Suprapubic skin (tissue), 4 donors: ENCODE data around the gene VWCE. TPM values are rescaled to one million over a fixed set of nuclear protein-coding genes. Genes with fewer than 3 reads are reported as not detected.

Source experiments
- DNase-seq, 2 donors: peaks; one replicate each; pipeline ENCODE4 v3.0.0-alpha.2; 2019; ENCODE audit warnings: low spot score in 2 of 2
- H3K27ac ChIP-seq: fragments of 200-600 bp; sonication (generic); one replicate; pipeline ENCODE4 v1.5.1; 2019
- H3K27me3 ChIP-seq: fragments of 200-600 bp; sonication (generic); one replicate; pipeline ENCODE4 v1.5.1; 2019
- H3K36me3 ChIP-seq: fragments of 200-600 bp; sonication (generic); one replicate; pipeline ENCODE4 v1.5.1; 2019
- H3K4me1 ChIP-seq: fragments of 200-600 bp; sonication (generic); one replicate; pipeline ENCODE4 v1.5.1; 2019
- H3K4me3 ChIP-seq: fragments of 200-600 bp; sonication (generic); one replicate; pipeline ENCODE4 v1.5.1; 2019; ENCODE audit warnings: mild to moderate bottlenecking
- H3K9me3 ChIP-seq: fragments of 200-600 bp; sonication (generic); one replicate; pipeline ENCODE4 v1.5.1; 2019
- CTCF ChIP-seq, 2 donors: fragments of 200-600 bp in 1 of 2; fragments of 450-650 bp in 1 of 2; sonication (generic) in 1 of 2; IDR thresholded peaks; one replicate each; pipeline ENCODE4 v1.5.1; 2016 to 2019; ENCODE audit warnings: antibody characterized with exemption in 2 of 2, mild to moderate bottlenecking in 1 of 2, moderate library complexity in 1 of 2
- EP300 ChIP-seq: sonication (generic); formaldehyde crosslinking; IDR thresholded peaks from one replicate; pipeline ENCODE4 v1.6.1; 2017; ENCODE audit warnings: antibody characterized with exemption
- POLR2A ChIP-seq, 2 donors: fragments of 450-650 bp; IDR thresholded peaks; one replicate each; pipeline ENCODE4 v1.6.1; 2017; ENCODE audit warnings: antibody characterized with exemption in 2 of 2, mild to moderate bottlenecking in 2 of 2, moderate library complexity in 2 of 2
- POLR2AphosphoS5 ChIP-seq, 3 donors: sonication (generic); formaldehyde crosslinking; IDR thresholded peaks; one replicate each; pipeline ENCODE4 v1.6.1; 2017; ENCODE audit warnings: antibody characterized with exemption in 3 of 3
- WGBS: methylation state at CpG from one replicate; pipeline ENCODE4 v1.1.5; 2018; 5-methylcytosine and 5-hydroxymethylcytosine counted together
- total RNA-seq, 4 donors: library from RNA; depleted of rRNA; stranded (reverse); fragments of >200 nt; gene quantifications; one replicate each; pipeline ENCODE4 v1.1.0, GENCODE V29; 2016

VWCE gene
- 1 to 10 TPM in 3 of 4 donors, under 1 TPM in 1; 0.26 to 1.7 (median 1.6) TPM for total RNA-seq

DNA sequence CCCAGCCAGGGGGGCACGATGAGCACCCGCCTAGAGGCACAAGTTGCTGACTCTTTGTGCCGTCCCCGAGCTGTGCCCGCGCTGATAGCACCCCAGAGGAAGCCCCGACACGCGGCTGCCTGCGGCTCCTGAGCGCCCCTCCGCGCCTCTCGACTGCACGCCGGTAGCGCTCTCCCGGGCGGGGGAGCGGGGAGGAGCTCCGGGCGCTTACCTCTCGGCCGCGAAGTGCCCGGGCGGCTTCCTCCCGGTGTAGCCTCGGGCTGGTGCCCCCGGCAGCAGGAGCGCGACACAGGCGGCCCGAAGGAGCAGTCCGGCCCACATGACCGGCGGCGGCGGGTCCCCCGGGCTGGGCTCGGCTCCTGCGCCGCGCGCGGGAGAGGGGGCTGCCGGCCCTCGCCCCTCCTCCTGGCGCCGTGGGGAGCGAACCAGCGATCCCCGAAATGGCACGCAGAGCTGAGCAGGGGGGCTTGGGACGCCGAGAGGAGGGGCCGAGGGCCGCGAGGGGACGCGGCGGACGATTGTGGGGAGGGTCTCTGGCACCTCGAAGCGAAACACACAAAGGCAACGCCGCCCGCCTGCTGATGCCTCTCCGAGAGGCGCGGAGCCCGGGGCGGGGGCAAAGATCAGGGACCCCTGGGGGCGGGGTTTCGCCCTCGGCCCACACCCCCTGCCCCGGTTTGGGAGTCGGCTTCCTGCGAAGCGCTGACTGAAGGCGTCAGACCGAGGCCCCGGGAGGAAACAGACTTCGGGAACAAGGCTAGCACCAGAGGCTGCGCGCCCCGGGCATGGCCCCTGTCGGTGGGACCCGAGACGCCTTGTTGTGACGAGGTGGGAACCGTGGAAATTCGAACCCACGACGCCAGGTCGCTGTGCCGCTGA is at the start of gene VWCE:
Gene VWCE, minus strand, starts transcription at position 600 of the 879 bp plus-strand sequence. Its CDS starts 279 bp downstream, at position 321.
- DNase-seq, result peak in 1 of 2 donors; percentile 72
- Histone ChIP-seq H3K36me3 (peaks cover 10% of the 10 kb centered on the region), H3K4me1 (peaks cover 34% of the 10 kb centered on the region), H3K4me3 (peak within 1 kb of the TSS; percentile 76), H3K27me3 (peaks cover 7% of the 10 kb centered on the region), H3K9me3 (no peaks in the 10 kb centered on the region), H3K27ac (no peak within 1 kb of the TSS)
- WGBS, result no CpG with 5 or more reads among the region's 97 CpGs
- TF ChIP-seq CTCF (IDR thresholded peaks at IDR 0.05) (no peak), EP300 (no peak), POLR2A (IDR thresholded peaks at IDR 0.05) (no peak), POLR2AphosphoS5 (IDR thresholded peaks at IDR 0.05) (no peak)

GRCh38 chr11:61343792-61344745 is 49.0 kb upstream of the VWCE start:
- H3K27me3 ChIP-seq, result no peaks in the 10 kb centered on the region
- H3K27ac ChIP-seq, result no peak overlapping the region
- H3K9me3 ChIP-seq, result no peaks in the 10 kb centered on the region
- peaks cover 26% of the 10 kb centered on the region for H3K4me1 ChIP-seq
- WGBS, result 92% methylated on average over 24 of the region's 29 CpGs
- no peak for DNase-seq
- TF ChIP-seq CTCF (IDR thresholded peaks at IDR 0.05), result no peak
- TF ChIP-seq POLR2A (IDR thresholded peaks at IDR 0.05), result no peak
- TF ChIP-seq EP300, result no peak
- no peak for TF ChIP-seq POLR2AphosphoS5 (IDR thresholded peaks at IDR 0.05)
- peaks cover 44% of the 10 kb centered on the region for H3K36me3 ChIP-seq
- H3K4me3 ChIP-seq, result no peak overlapping the region

- Histone ChIP-seq H3K36me3 (peaks cover 38% of the 10 kb centered on the region), H3K4me1 (peaks cover 26% of the 10 kb centered on the region), H3K27me3 (no peaks in the 10 kb centered on the region), H3K27ac (no peak overlapping the region), H3K4me3 (no peak overlapping the region), H3K9me3 (no peaks in the 10 kb centered on the region)
- no peak for DNase-seq
- 87% methylated on average over 10 of the region's 20 CpGs for WGBS
- TF ChIP-seq CTCF (IDR thresholded peaks at IDR 0.05) (no peak), POLR2AphosphoS5 (IDR thresholded peaks at IDR 0.05) (no peak), POLR2A (IDR thresholded peaks at IDR 0.05) (no peak), EP300 (no peak)
Measured at GRCh38 chr11:61342207-61342803, 47.2 kb upstream of the VWCE start.

- DNase-seq, result no peak
- TF ChIP-seq CTCF (IDR thresholded peaks at IDR 0.05), result no peak
- TF ChIP-seq POLR2AphosphoS5 (IDR thresholded peaks at IDR 0.05), result no peak
- no peak for TF ChIP-seq POLR2A (IDR thresholded peaks at IDR 0.05)
- no peak for TF ChIP-seq EP300
- WGBS, result 97% methylated on average over 4 of the region's 4 CpGs
- peaks cover 21% of the 10 kb centered on the region for H3K4me1 ChIP-seq
- peaks cover 38% of the 10 kb centered on the region for H3K36me3 ChIP-seq
- no peak overlapping the region for H3K27ac ChIP-seq
- H3K4me3 ChIP-seq, result no peak overlapping the region
- H3K27me3 ChIP-seq, result no peaks in the 10 kb centered on the region
- H3K9me3 ChIP-seq, result no peaks in the 10 kb centered on the region
Measured at GRCh38 chr11:61341706-61342105, 46.6 kb upstream of the VWCE start.
